K562 (cell line): ENCODE measurements around the gene UTP14A. TPM values are rescaled to one million over a fixed set of nuclear protein-coding genes. Genes with fewer than 3 reads are reported as not detected.
A peak's percentile ranks its signal among the peaks of the same experiment; 100 is the strongest.

Source experiments
- ATAC-seq: fragments of 200-7000 bp; cut with Tn5 transposase; 3 replicates; pipeline ENCODE4 v1.9.1; 2020; ENCODE audit warnings: moderate library complexity
- BruUV-seq: library from RNA; stranded (reverse); fragments of 400-500 nt; replicated peaks from 2 replicates; lab custom pipeline; 2021; lab: Mats Ljungman, UMichigan
- CTCF ChIA-PET: fragments of 300-600 bp; formaldehyde crosslinking; extraction: SDS; loops from one replicate; lab custom pipeline; 2021; ENCODE audit warnings: low intra/inter-chr PET ratio; lab: Yijun Ruan, JAX
- POLR2A ChIA-PET: fragments of 300-600, 350-650 bp; sonication (Branson Sonifier 250); formaldehyde crosslinking; extraction: SDS; loops from one replicate; lab custom pipeline; 2021; ENCODE audit warnings: antibody characterized with exemption, inconsistent platforms; lab: Yijun Ruan, JAX
- DNase-seq, 4 experiments: peaks; one replicate each; pipeline versions ENCODE4 v3.0.0 to v3.0.0-alpha.2; 2011 to 2018; ENCODE audit warnings: low spot score in 3 of 4, mixed read lengths in 3 of 4; ENCODE audit errors: extremely low read depth in 1 of 4
- FAIRE-seq: peaks from 2 replicates; lab custom pipeline; 2011; peaks lifted over from hg19 to GRCh38; lab: Jason Lieb, UNC
- H2AFZ ChIP-seq: 2 replicates; pipeline ENCODE4 v1.6.0; 2011; ENCODE audit warnings: low read depth, low read length, control low read depth, inconsistent platforms
- H3K27ac ChIP-seq: fragments of 200-600 bp; 3 replicates; pipeline ENCODE4 v1.8.0; 2011; ENCODE audit warnings: low read depth, mild to moderate bottlenecking, control low read depth, inconsistent platforms, low read length, moderate library complexity, mixed read lengths; ENCODE audit errors: extremely low read depth
- H3K27me3 ChIP-seq, 2 experiments: fragments of 300-600 bp in 1 of 2; 2 replicates in 1 of 2; 3 replicates in 1 of 2; pipeline versions ENCODE4 v1.6.0 to v1.8.0; 2011; ENCODE audit warnings: inconsistent platforms in 2 of 2, low read length in 2 of 2, mild to moderate bottlenecking in 1 of 2, mixed read lengths in 1 of 2, moderate library complexity in 1 of 2; ENCODE audit not compliant: control insufficient read depth in 2 of 2, insufficient read depth in 2 of 2
- H3K36me3 ChIP-seq: fragments of 300-600 bp; 3 replicates; pipeline ENCODE4 v1.8.0; 2011; ENCODE audit warnings: mild to moderate bottlenecking, low read length, inconsistent platforms; ENCODE audit not compliant: control insufficient read depth, insufficient read depth
- H3K4me1 ChIP-seq, 2 experiments: fragments of 200-600 bp in 1 of 2; replicated peaks in 1 of 2; 2 replicates in 1 of 2; 3 replicates in 1 of 2; pipeline versions ENCODE4 v1.5.1 to v1.8.0; 2011; ENCODE audit warnings: inconsistent platforms in 2 of 2, low read length in 2 of 2, mild to moderate bottlenecking in 1 of 2, mixed read lengths in 1 of 2, moderate library complexity in 1 of 2; ENCODE audit not compliant: control insufficient read depth in 2 of 2, insufficient read depth in 2 of 2
- H3K4me2 ChIP-seq: 2 replicates; pipeline ENCODE4 v1.6.1; 2011; ENCODE audit warnings: low read length, control low read depth, inconsistent platforms, mixed read lengths; ENCODE audit not compliant: insufficient read depth
- H3K4me3 ChIP-seq: fragments of 200-600 bp; sonication (generic), shearing (Covaris generic); 2 replicates; pipeline ENCODE4 v1.5.1; 2016; ENCODE audit warnings: control low read depth, inconsistent platforms
- H3K79me2 ChIP-seq: fragments of 200-600 bp; 3 replicates; pipeline ENCODE4 v1.8.0; 2011; ENCODE audit warnings: low read length, inconsistent platforms; ENCODE audit not compliant: control insufficient read depth, insufficient read depth
- H3K9ac ChIP-seq, 2 experiments: 2 replicates each; pipeline versions ENCODE4 v1.6.0 to v1.6.1; 2011; ENCODE audit warnings: low read depth in 2 of 2, low read length in 2 of 2, control low read depth in 1 of 2, inconsistent platforms in 1 of 2, mild to moderate bottlenecking in 1 of 2, mixed read lengths in 1 of 2; ENCODE audit not compliant: insufficient read depth in 1 of 2
- H3K9me1 ChIP-seq: one replicate; pipeline ENCODE4 v1.6.0; 2011; ENCODE audit warnings: inconsistent platforms, mild to moderate bottlenecking, low read length, moderate library complexity; ENCODE audit not compliant: control insufficient read depth, insufficient read depth
- H3K9me3 ChIP-seq: replicated peaks from 2 replicates; pipeline ENCODE4 v1.5.1; 2011; ENCODE audit warnings: low read depth, low read length, inconsistent platforms; ENCODE audit not compliant: control insufficient read depth, insufficient read depth
- H4K20me1 ChIP-seq: replicated peaks from 2 replicates; pipeline ENCODE4 v1.6.1; 2011; ENCODE audit warnings: low read length, inconsistent platforms, mixed read lengths; ENCODE audit not compliant: control insufficient read depth, insufficient read depth
- ARID1B ChIP-seq: fragments of 450-650 bp; IDR thresholded peaks from 2 replicates; pipeline ENCODE4 v1.6.1; 2016; ENCODE audit warnings: antibody characterized with exemption, mild to moderate bottlenecking, inconsistent platforms
- BRD4 ChIP-seq: fragments of 200-600 bp; sonication (generic); IDR thresholded peaks from 2 replicates; pipeline ENCODE4 v1.6.1; 2017; ENCODE audit warnings: inconsistent platforms
- CHD1 ChIP-seq: fragments of 200-600 bp; sonication (generic); IDR thresholded peaks from one replicate; pipeline ENCODE4 v1.6.1; 2012; ENCODE audit warnings: mild to moderate bottlenecking, moderate library complexity, low read length, inconsistent platforms
- ERF ChIP-seq: fragments of 450-650 bp; formaldehyde crosslinking; IDR thresholded peaks from 2 replicates; pipeline ENCODE4 v1.4.0; 2020; ENCODE audit warnings: mild to moderate bottlenecking, mixed read lengths
- FOXA1 ChIP-seq: fragments of 450-650 bp; IDR thresholded peaks from 2 replicates; pipeline ENCODE4 v1.6.1; 2016; ENCODE audit warnings: mild to moderate bottlenecking, borderline replicate concordance
- GTF2E2 ChIP-seq: fragments of 200-800 bp; sonication (Bioruptor generic); IDR thresholded peaks from 2 replicates; pipeline ENCODE4 v1.6.1; 2016; ENCODE audit warnings: missing genetic modification characterization, missing compliant biosample characterization
- HIVEP1 ChIP-seq: fragments of 250-450 bp; sonication (Bioruptor Pico); IDR thresholded peaks from 2 replicates; pipeline ENCODE4 v1.4.0; 2020; ENCODE audit warnings: mild to moderate bottlenecking
- MCM2 ChIP-seq: fragments of 450-650 bp; IDR thresholded peaks from 2 replicates; pipeline ENCODE4 v1.6.1; 2017; ENCODE audit warnings: low read depth, mild to moderate bottlenecking
- MNT ChIP-seq, 2 experiments: fragments of 450-650 bp; conservative IDR thresholded peaks; 2 replicates each; pipeline ENCODE4 v1.6.1; 2017; ENCODE audit warnings: mild to moderate bottlenecking in 2 of 2, moderate library complexity in 2 of 2
- NCOA6 ChIP-seq: fragments of 450-650 bp; IDR thresholded peaks from 2 replicates; pipeline ENCODE4 v1.6.1; 2017; ENCODE audit warnings: mild to moderate bottlenecking
- PHF21A ChIP-seq: fragments of 450-650 bp; IDR thresholded peaks from 2 replicates; pipeline ENCODE4 v1.6.1; 2017; ENCODE audit warnings: low read depth, borderline replicate concordance
- POLR2AphosphoS2 ChIP-seq: IDR thresholded peaks from 2 replicates; pipeline ENCODE4 v1.6.1; 2012; ENCODE audit warnings: low read length, improper control_type of control experiment
- PPARD ChIP-seq: fragments of 250-450 bp; sonication (Bioruptor Pico); IDR thresholded peaks from 2 replicates; pipeline ENCODE4 v1.8.0; 2022; ENCODE audit warnings: inconsistent platforms, mild to moderate bottlenecking, moderate library complexity
- SAP30 ChIP-seq: fragments of 200-600 bp; sonication (generic); IDR thresholded peaks from 2 replicates; pipeline ENCODE4 v1.6.1; 2012; ENCODE audit warnings: borderline replicate concordance, low read depth, mild to moderate bottlenecking, moderate library complexity, low read length, control low read depth, inconsistent platforms; ENCODE audit not compliant: insufficient read depth, poor library complexity, severe bottlenecking
- SIN3B ChIP-seq: fragments of 450-650 bp; IDR thresholded peaks from 2 replicates; pipeline ENCODE4 v1.6.1; 2017; ENCODE audit warnings: low read depth, mild to moderate bottlenecking, moderate library complexity
- SMAD3 ChIP-seq: fragments of 450-650 bp; formaldehyde crosslinking; conservative IDR thresholded peaks from 2 replicates; pipeline ENCODE4 v1.4.0; 2020; ENCODE audit warnings: mild to moderate bottlenecking
- ZNF263 ChIP-seq: sonication (generic); formaldehyde crosslinking; IDR thresholded peaks from 2 replicates; pipeline ENCODE4 v1.8.0; 2022; ENCODE audit warnings: mild to moderate bottlenecking, missing genetic modification reagents, borderline replicate concordance
- WGBS: fragments of 100-300 bp; shearing (Covaris generic); methylation state at CpG from one replicate; pipeline ENCODE4 v1.1.6; 2016; ENCODE audit warnings: low coverage, mixed read lengths; ENCODE audit not compliant: insufficient coverage; ENCODE audit errors: missing lambda C conversion rate; 5-methylcytosine and 5-hydroxymethylcytosine counted together
- in situ Hi-C: fragments of 300-500 bp; cut with MboI; formaldehyde crosslinking; loops from 4 replicates; pipeline ENCODE4 v1.15.0; 2018; ENCODE audit warnings: inconsistent platforms, mixed read lengths
- intact Hi-C: fragments of 100-400 bp; cut with micrococcal nuclease; formaldehyde crosslinking; loops from 2 replicates; pipeline ENCODE4 v1.14.2; 2022
- polyA plus RNA-seq, 8 experiments: library from polyadenylated mRNA; depleted of rRNA in 4 of 8; stranded (reverse) in 5 of 8; unstranded in 3 of 8; fragments of >200 nt; fragmentation: Nextera tagmentation in 2 of 8; fragmentation: Illumina TruSeq in 1 of 8; extraction: Ambion mirVana in 2 of 8; extraction: Trizol in 1 of 8; gene quantifications; 2 replicates each; pipeline versions ENCODE4 v1.2.1 to v1.2.3, GENCODE V29; 2011 to 2014; ENCODE audit warnings: inconsistent platforms in 1 of 8, missing spikeins in 1 of 8
- total RNA-seq, 7 experiments: library from RNA; depleted of rRNA in 6 of 7; stranded (reverse); fragments of >200 nt in 6 of 7; fragmentation: Illumina TruSeq in 2 of 7; extraction: Trizol in 2 of 7; gene quantifications; 2 replicates each; pipeline versions ENCODE4 v1.2.1 to v1.2.3, GENCODE V29; 2011 to 2021; ENCODE audit warnings: low replicate concordance in 1 of 7
- TF ChIP-seq, protein P1 (sequence below), 2 experiments: fragments of 200-800 bp in 1 of 2; sonication (Bioruptor generic) in 1 of 2; sonication (generic) in 1 of 2; formaldehyde crosslinking in 1 of 2; IDR thresholded peaks in 1 of 2; conservative IDR thresholded peaks in 1 of 2; 2 replicates each; pipeline versions ENCODE4 v1.5.0 to v1.6.1; 2016 to 2020; ENCODE audit warnings: missing compliant biosample characterization in 1 of 2, missing genetic modification characterization in 1 of 2, missing genetic modification reagents in 1 of 2

The UTP14A gene
- total and polyA plus RNA-seq, 9 of the 15 experiments (the other 6 are each of a cell fraction or from before 2014, with no cell fraction given), result 30.5 to 91.0 (median 64.1) TPM

- peak overlapping the region; percentile 82 for H3K27ac ChIP-seq
- POLR2A ChIA-PET, result interaction anchor here (0.6 to 1.1 kb wide), 4 partner anchors 20 to 140 kb away, joined by 3 to 4 read pairs (median 3); no protein-coding TSS in a partner anchor
- TF ChIP-seq CHD1, result peak; percentile 45
- no peak for TF ChIP-seq POLR2AphosphoS2
- no peak for TF ChIP-seq MCM2
- peak; percentile 54; the same call in 1 of the 2 replicates for TF ChIP-seq SIN3B
- TF ChIP-seq MNT (conservative IDR thresholded peaks at IDR 0.05), result peak in 1 of 2 experiments; percentile 14; a peak in 2 of 4 replicates
- 0 out of 2 replicates have a peak, but pooled peaks have one; percentile 40 for TF ChIP-seq ERF
- 0 out of 2 replicates have a peak, but pooled peaks have one; percentile 3 for TF ChIP-seq NCOA6
- TF ChIP-seq PHF21A, result no peak
- TF ChIP-seq HIVEP1 (CRISPR knock-in tag), result no peak
- 0 out of 2 replicates have a peak, but pooled peaks have one; percentile 5 for TF ChIP-seq ARID1B
- TF ChIP-seq GTF2E2 (tag), result no peak
- TF ChIP-seq FOXA1, result no peak
- TF ChIP-seq, protein P1, sequence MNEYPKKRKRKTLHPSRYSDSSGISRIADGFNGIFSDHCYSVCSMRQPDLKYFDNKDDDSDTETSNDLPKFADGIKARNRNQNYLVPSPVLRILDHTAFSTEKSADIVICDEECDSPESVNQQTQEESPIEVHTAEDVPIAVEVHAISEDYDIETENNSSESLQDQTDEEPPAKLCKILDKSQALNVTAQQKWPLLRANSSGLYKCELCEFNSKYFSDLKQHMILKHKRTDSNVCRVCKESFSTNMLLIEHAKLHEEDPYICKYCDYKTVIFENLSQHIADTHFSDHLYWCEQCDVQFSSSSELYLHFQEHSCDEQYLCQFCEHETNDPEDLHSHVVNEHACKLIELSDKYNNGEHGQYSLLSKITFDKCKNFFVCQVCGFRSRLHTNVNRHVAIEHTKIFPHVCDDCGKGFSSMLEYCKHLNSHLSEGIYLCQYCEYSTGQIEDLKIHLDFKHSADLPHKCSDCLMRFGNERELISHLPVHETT (CRISPR knock-in tag; conservative IDR thresholded peaks at IDR 0.05 in 1 of 2, IDR thresholded peaks at IDR 0.05 in 1 of 2), result no peak; a peak in 1 of 4 replicates
- 0 out of 2 replicates have a peak, but pooled peaks have one; percentile 3 for TF ChIP-seq BRD4
- TF ChIP-seq ZNF263 (CRISPR knock-in tag), result peak; percentile 78
- TF ChIP-seq PPARD (CRISPR knock-in tag), result no peak
- peak; percentile 56 for TF ChIP-seq SAP30
- TF ChIP-seq SMAD3 (CRISPR knock-in tag), result no peak
Measured at GRCh38 chrX:129932016-129932820, 26.3 kb downstream of the UTP14A start.

More at GRCh38 chrX:129932016-129932820, 26.3 kb downstream of the UTP14A start:
- BruUV-seq, result no TSS peak
- 0% methylated on average over 4 of the region's 97 CpGs for WGBS
- no peaks in the 10 kb centered on the region for H4K20me1 ChIP-seq
- ATAC-seq, result peak; percentile 76
- peak overlapping the region; percentile 84 for H3K4me2 ChIP-seq
- H3K4me3 ChIP-seq, result peak overlapping the region; percentile 65
- no peaks in the 10 kb centered on the region for H3K9me1 ChIP-seq
- peak overlapping the region; percentile 69 to 92 for H3K9ac ChIP-seq
- H3K36me3 ChIP-seq, result peaks cover 27% of the 10 kb centered on the region
- DNase-seq, result peak; percentile 92 to 97 (median 93)
- CTCF ChIA-PET, result interaction anchor here (0.6 kb wide), 1 partner anchor 194 kb away, joined by 6 read pairs; no protein-coding TSS in a partner anchor
- H3K27me3 ChIP-seq, result no peaks in the 10 kb centered on the region
- H3K79me2 ChIP-seq, result no peaks in the 10 kb centered on the region
- in situ Hi-C loops (no loop called here), intact Hi-C loops (loop anchor here (1.0 to 2.0 kb wide), 2 partner anchors 29 to 51 kb away; partner anchors contain the start of gene BCORL1)
- no peaks in the 10 kb centered on the region for H3K9me3 ChIP-seq
- H3K4me1 ChIP-seq, result peaks cover 4 to 19% of the 10 kb centered on the region in 2 experiments; a peak in 3 of 5 replicates
- peak overlapping the region; percentile 80 for H2AFZ ChIP-seq
- FAIRE-seq, result no peak
